IMR-90 (cell line): ENCODE results near the gene DERA.

ENCODE experiments used
- CEBPB ChIP-seq: IDR thresholded peaks from 2 replicates; pipeline ENCODE4 v1.6.1; 2012; ENCODE audit warnings: low read depth, low read length, improper control_type of control experiment
- MAFK ChIP-seq: IDR thresholded peaks from 2 replicates; pipeline ENCODE4 v1.6.1; 2012; ENCODE audit warnings: low read depth, low read length, improper control_type of control experiment
- RAD21 ChIP-seq: IDR thresholded peaks from 2 replicates; pipeline ENCODE4 v1.6.1; 2012; ENCODE audit warnings: low read length, improper control_type of control experiment
- RFX5 ChIP-seq: IDR thresholded peaks from 2 replicates; pipeline ENCODE4 v1.8.0; 2012; ENCODE audit warnings: low read depth, mild to moderate bottlenecking, low read length, moderate library complexity
- SMC3 ChIP-seq: fragments of 150-350 bp; IDR thresholded peaks from 2 replicates; pipeline ENCODE4 v1.6.1; 2016; ENCODE audit warnings: low read depth, mild to moderate bottlenecking, antibody characterized with exemption, low read length, moderate library complexity
- TF ChIP-seq, protein P1 (sequence below): fragments of 150-350 bp; IDR thresholded peaks from 2 replicates; pipeline ENCODE4 v1.6.1; 2016; ENCODE audit warnings: low read depth, mild to moderate bottlenecking, low read length, moderate library complexity, borderline replicate concordance
- TF ChIP-seq, protein P2 (sequence below): conservative IDR thresholded peaks from 2 replicates; pipeline ENCODE4 v1.5.1; 2012; ENCODE audit warnings: mild to moderate bottlenecking, low read depth, low read length, improper control_type of control experiment

- no peak for TF ChIP-seq SMC3
- no peak for TF ChIP-seq MAFK
- no peak for TF ChIP-seq RFX5
- TF ChIP-seq, protein P1, sequence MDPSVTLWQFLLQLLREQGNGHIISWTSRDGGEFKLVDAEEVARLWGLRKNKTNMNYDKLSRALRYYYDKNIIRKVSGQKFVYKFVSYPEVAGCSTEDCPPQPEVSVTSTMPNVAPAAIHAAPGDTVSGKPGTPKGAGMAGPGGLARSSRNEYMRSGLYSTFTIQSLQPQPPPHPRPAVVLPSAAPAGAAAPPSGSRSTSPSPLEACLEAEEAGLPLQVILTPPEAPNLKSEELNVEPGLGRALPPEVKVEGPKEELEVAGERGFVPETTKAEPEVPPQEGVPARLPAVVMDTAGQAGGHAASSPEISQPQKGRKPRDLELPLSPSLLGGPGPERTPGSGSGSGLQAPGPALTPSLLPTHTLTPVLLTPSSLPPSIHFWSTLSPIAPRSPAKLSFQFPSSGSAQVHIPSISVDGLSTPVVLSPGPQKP: no peak
- TF ChIP-seq, protein P2, sequence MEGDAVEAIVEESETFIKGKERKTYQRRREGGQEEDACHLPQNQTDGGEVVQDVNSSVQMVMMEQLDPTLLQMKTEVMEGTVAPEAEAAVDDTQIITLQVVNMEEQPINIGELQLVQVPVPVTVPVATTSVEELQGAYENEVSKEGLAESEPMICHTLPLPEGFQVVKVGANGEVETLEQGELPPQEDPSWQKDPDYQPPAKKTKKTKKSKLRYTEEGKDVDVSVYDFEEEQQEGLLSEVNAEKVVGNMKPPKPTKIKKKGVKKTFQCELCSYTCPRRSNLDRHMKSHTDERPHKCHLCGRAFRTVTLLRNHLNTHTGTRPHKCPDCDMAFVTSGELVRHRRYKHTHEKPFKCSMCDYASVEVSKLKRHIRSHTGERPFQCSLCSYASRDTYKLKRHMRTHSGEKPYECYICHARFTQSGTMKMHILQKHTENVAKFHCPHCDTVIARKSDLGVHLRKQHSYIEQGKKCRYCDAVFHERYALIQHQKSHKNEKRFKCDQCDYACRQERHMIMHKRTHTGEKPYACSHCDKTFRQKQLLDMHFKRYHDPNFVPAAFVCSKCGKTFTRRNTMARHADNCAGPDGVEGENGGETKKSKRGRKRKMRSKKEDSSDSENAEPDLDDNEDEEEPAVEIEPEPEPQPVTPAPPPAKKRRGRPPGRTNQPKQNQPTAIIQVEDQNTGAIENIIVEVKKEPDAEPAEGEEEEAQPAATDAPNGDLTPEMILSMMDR: no peak
- TF ChIP-seq RAD21: no peak
- no peak for TF ChIP-seq CEBPB
Measured at GRCh38 chr12:16036073-16036472, 124.9 kb downstream of the DERA start.
